DOHH2 (cell line): ENCODE data around the gene TMEM200A.

Experiments used
- H3F3A ChIP-seq: fragments of 200-600 bp; sonication (generic), shearing (Covaris generic); 2 replicates; pipeline ENCODE4 v1.6.0; 2016; ENCODE audit warnings: antibody characterized with exemption, mild to moderate bottlenecking; ENCODE audit not compliant: control insufficient read depth, insufficient read depth
- H3K27ac ChIP-seq: fragments of 200-600 bp; sonication (generic); 2 replicates; pipeline ENCODE4 v1.5.1; 2014; ENCODE audit warnings: low read depth, mild to moderate bottlenecking, low read length, moderate library complexity
- H3K27me3 ChIP-seq: fragments of 200-600 bp; sonication (generic); 2 replicates; pipeline ENCODE4 v1.6.1; 2014; ENCODE audit warnings: mild to moderate bottlenecking, low read length, mixed read lengths; ENCODE audit not compliant: control insufficient read depth
- H3K36me3 ChIP-seq: fragments of 200-600 bp; sonication (generic); 2 replicates; pipeline ENCODE4 v1.6.1; 2014; ENCODE audit warnings: mild to moderate bottlenecking, low read length, moderate library complexity, mixed read lengths; ENCODE audit not compliant: control insufficient read depth
- H3K4me1 ChIP-seq: fragments of 200-600 bp; sonication (generic); 2 replicates; pipeline ENCODE4 v1.6.1; 2014; ENCODE audit warnings: mild to moderate bottlenecking, low read length, mixed read lengths; ENCODE audit not compliant: control insufficient read depth
- H3K4me2 ChIP-seq: fragments of 200-600 bp; sonication (generic); 2 replicates; pipeline ENCODE4 v1.6.0; 2014; ENCODE audit warnings: mild to moderate bottlenecking, low read length, moderate library complexity
- H3K4me3 ChIP-seq: fragments of 200-600 bp; sonication (generic); 2 replicates; pipeline ENCODE4 v1.5.1; 2014; ENCODE audit warnings: mild to moderate bottlenecking, low read length, mixed read lengths
- H3K79me2 ChIP-seq: fragments of 200-600 bp; sonication (generic); 2 replicates; pipeline ENCODE4 v1.6.1; 2014; ENCODE audit warnings: mild to moderate bottlenecking, low read length, mixed read lengths; ENCODE audit not compliant: control insufficient read depth
- H3K9me2 ChIP-seq: fragments of 200-600 bp; sonication (generic); replicated peaks from 2 replicates; pipeline ENCODE4 v1.6.1; 2014; ENCODE audit warnings: mild to moderate bottlenecking, low read length, mixed read lengths; ENCODE audit not compliant: control insufficient read depth
- H3K9me3 ChIP-seq: fragments of 200-600 bp; sonication (generic); 2 replicates; pipeline ENCODE4 v1.6.1; 2014; ENCODE audit warnings: antibody characterized with exemption, low read length, mixed read lengths; ENCODE audit not compliant: control insufficient read depth, insufficient read depth
- H4K20me1 ChIP-seq: fragments of 200-600 bp; sonication (generic); 2 replicates; pipeline ENCODE4 v1.6.0; 2014; ENCODE audit warnings: low read depth, mild to moderate bottlenecking, antibody characterized with exemption, low read length, moderate library complexity; ENCODE audit not compliant: control insufficient read depth, insufficient read depth
- EZH2phosphoT487 ChIP-seq: fragments of 200-600 bp; sonication (generic); IDR thresholded peaks from 2 replicates; pipeline ENCODE4 v1.6.1; 2017; ENCODE audit warnings: borderline replicate concordance, mild to moderate bottlenecking, antibody characterized with exemption, low read length, moderate library complexity, mixed read lengths
- TF ChIP-seq, protein P1 (sequence below): fragments of 200-600 bp; sonication (generic); IDR thresholded peaks from one replicate; pipeline ENCODE4 v1.5.1; 2014; ENCODE audit warnings: antibody characterized with exemption, mild to moderate bottlenecking, low read depth, low read length; ENCODE audit not compliant: poor library complexity, severe bottlenecking

The TMEM200A gene

DNA sequence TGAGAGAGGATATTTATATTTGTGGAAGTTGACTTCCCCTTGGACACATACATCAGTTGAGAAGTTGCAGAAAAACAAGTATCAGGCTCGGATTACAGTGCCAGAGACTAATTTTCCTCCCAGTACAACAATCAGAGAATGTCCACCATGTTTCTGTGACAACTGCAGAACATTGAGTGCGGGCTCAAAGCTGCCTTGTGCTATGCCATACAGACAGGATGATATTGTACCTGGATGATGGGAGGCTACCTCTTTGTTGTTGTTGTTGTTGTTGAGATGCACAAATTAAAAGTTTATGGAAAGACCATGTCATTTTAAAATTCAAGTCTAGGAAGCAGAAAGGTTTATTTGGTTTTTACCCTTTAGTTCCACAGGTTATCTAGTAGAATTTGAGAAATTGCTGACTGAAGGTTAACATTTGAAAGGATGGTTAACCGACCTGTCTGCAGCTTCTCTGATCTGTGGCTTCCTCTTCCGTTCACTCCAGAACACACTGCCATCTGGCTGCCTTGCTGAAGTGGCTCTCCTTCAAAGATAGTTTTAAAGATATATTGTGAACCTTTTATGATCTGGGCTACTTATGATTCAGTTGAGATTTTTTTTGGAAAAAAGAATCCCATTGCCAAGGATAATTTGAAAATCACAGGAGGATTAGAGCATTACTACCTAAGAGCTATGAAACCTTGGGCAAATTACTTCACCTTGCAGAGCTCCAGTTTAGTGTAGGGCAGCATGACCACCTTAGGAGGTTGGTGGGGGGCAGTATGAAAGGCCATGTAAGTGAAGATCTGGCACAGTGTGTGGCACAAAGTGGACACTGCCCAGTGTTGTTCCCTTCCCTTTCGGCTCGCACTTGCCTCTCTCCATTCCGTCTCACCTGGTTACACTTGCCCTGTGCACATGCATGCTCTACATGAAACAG lies 15.9 kb downstream of the TMEM200A start:
- Histone ChIP-seq H3K4me2 (no peak overlapping the region), H3F3A (no peaks in the 10 kb centered on the region), H3K4me3 (no peak overlapping the region), H3K79me2 (no peaks in the 10 kb centered on the region), H3K27me3 (no peaks in the 10 kb centered on the region), H4K20me1 (no peaks in the 10 kb centered on the region), H3K4me1 (no peaks in the 10 kb centered on the region), H3K27ac (no peak overlapping the region), H3K36me3 (no peaks in the 10 kb centered on the region), H3K9me2 (no peaks in the 10 kb centered on the region), H3K9me3 (no peaks in the 10 kb centered on the region)
- TF ChIP-seq, protein P1, sequence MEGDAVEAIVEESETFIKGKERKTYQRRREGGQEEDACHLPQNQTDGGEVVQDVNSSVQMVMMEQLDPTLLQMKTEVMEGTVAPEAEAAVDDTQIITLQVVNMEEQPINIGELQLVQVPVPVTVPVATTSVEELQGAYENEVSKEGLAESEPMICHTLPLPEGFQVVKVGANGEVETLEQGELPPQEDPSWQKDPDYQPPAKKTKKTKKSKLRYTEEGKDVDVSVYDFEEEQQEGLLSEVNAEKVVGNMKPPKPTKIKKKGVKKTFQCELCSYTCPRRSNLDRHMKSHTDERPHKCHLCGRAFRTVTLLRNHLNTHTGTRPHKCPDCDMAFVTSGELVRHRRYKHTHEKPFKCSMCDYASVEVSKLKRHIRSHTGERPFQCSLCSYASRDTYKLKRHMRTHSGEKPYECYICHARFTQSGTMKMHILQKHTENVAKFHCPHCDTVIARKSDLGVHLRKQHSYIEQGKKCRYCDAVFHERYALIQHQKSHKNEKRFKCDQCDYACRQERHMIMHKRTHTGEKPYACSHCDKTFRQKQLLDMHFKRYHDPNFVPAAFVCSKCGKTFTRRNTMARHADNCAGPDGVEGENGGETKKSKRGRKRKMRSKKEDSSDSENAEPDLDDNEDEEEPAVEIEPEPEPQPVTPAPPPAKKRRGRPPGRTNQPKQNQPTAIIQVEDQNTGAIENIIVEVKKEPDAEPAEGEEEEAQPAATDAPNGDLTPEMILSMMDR, result no peak

DNA sequence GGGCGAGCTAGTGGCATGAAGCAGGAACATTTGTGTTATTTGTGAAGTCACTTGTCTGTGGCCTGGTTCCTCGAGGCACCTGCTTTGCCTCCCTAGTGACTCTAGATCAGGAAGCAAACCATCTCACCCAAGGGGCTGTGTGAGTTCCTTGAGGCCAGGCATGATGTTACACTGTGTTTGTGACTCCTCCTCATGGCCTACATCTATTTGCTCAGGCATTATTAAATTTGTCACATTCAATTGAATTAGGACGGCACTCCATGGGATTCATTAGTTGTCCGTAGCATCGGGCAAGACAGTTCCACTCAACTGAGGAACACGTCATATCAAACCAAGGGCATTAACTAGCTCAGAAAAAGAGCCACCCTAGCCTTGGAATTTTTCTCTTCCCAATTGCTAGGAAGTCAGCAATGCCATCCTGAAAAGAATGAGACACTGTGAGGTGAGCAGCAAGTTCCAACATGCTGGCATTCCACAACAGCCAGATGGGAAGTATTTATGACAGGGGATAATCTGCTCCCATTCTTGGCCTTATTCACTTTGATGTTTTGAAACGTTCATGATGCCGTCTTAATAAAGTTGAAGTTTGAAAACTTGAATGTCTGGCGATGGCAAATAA lies 17.2 kb downstream of the TMEM200A start:
- H3K4me2 ChIP-seq, result no peak overlapping the region
- H3K9me2 ChIP-seq, result no peaks in the 10 kb centered on the region
- no peaks in the 10 kb centered on the region for H4K20me1 ChIP-seq
- no peaks in the 10 kb centered on the region for H3K79me2 ChIP-seq
- TF ChIP-seq EZH2phosphoT487, result no peak
- TF ChIP-seq, protein P1, result no peak
- no peaks in the 10 kb centered on the region for H3K4me1 ChIP-seq
- H3K9me3 ChIP-seq, result no peaks in the 10 kb centered on the region
- H3K4me3 ChIP-seq, result no peak overlapping the region
- no peak overlapping the region for H3K27ac ChIP-seq
- H3K36me3 ChIP-seq, result no peaks in the 10 kb centered on the region
- H3F3A ChIP-seq, result no peaks in the 10 kb centered on the region
- H3K27me3 ChIP-seq, result no peaks in the 10 kb centered on the region

DNA sequence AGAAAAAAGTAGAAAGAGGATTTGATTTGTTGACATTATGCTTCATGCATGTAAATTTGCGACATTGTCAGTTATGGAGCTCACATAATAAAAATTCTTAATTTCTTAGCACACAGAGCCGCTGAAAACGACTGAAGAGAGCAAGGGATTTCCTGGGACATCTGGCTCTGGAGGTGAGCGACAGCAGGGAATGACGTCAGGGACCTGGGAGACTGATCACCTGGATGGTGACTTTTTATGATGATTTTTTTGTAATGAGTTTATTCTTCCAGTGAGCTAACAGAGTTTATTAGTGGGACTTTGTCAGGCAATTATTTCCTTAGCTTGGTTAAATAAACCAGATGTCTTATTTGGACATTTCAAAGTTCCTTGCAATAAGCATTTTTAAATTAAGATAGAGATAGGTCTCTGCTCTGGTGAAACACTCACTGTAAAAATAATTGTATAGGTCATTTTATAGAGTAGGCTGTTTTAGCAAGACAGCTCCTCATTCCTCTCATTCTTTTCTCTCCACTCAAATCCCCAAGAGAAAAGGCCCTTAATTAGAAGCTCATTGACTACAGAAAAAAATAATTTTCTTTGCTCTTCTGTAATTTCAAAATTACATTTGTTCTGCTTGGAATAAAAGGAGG lies 19.4 kb downstream of the TMEM200A start:
- Histone ChIP-seq H3K4me1 (no peaks in the 10 kb centered on the region), H3K4me2 (no peak overlapping the region), H3K9me2 (no peaks in the 10 kb centered on the region), H3K36me3 (no peaks in the 10 kb centered on the region), H3K27me3 (no peaks in the 10 kb centered on the region), H3K27ac (no peak overlapping the region), H4K20me1 (no peaks in the 10 kb centered on the region), H3K79me2 (no peaks in the 10 kb centered on the region), H3K4me3 (no peak overlapping the region), H3K9me3 (no peaks in the 10 kb centered on the region), H3F3A (no peaks in the 10 kb centered on the region)
- TF ChIP-seq, protein P1, result no peak
- TF ChIP-seq EZH2phosphoT487, result no peak
